Fibroblast of lung (primary cell): Measurements from ENCODE around the gene PLXNA1.

Experiments used
- EZH2 ChIP-seq: IDR thresholded peaks from 2 replicates; pipeline ENCODE4 v1.5.1; 2012; ENCODE audit warnings: low read length, control low read depth, mild to moderate bottlenecking; ENCODE audit errors: missing control alignments
- TF ChIP-seq, protein P1 (sequence below), 2 donors: IDR thresholded peaks in 1 of 2; conservative IDR thresholded peaks in 1 of 2; 1 replicate in 1 of 2; 2 replicates in 1 of 2; pipeline ENCODE4 v1.5.1; 2011 to 2012; ENCODE audit warnings: low read length in 2 of 2, control low read depth in 1 of 2, inconsistent platforms in 1 of 2, low read depth in 1 of 2, mild to moderate bottlenecking in 1 of 2

DNA sequence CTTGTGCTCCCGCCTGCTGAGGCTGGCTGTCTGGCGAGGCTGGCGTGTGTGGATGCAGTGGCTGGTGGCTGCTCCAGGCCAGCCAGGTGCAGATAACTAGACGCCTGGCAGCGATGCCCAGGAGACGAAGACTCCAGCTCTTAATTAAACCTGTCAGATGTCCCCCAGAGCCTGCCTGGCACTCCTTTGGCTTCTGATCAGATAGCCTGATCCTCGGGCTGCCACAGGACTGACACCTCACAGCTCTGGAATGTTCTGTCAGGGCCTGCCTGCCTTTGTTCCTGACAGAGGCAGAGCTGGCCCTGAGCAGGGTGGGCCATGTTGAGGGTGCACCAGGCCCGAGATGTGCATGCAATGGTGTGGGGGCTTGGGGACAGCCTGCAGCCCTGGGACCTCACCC is 36.5 kb downstream of the PLXNA1 start:
- TF ChIP-seq, protein P1, sequence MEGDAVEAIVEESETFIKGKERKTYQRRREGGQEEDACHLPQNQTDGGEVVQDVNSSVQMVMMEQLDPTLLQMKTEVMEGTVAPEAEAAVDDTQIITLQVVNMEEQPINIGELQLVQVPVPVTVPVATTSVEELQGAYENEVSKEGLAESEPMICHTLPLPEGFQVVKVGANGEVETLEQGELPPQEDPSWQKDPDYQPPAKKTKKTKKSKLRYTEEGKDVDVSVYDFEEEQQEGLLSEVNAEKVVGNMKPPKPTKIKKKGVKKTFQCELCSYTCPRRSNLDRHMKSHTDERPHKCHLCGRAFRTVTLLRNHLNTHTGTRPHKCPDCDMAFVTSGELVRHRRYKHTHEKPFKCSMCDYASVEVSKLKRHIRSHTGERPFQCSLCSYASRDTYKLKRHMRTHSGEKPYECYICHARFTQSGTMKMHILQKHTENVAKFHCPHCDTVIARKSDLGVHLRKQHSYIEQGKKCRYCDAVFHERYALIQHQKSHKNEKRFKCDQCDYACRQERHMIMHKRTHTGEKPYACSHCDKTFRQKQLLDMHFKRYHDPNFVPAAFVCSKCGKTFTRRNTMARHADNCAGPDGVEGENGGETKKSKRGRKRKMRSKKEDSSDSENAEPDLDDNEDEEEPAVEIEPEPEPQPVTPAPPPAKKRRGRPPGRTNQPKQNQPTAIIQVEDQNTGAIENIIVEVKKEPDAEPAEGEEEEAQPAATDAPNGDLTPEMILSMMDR (conservative IDR thresholded peaks at IDR 0.05 in 1 of 2, IDR thresholded peaks at IDR 0.05 in 1 of 2; ENCODE audit: low read depth in 1 of 2, low read length in 2 of 2), result no peak
- TF ChIP-seq EZH2, result no peak
